ENCODE results near the gene STXBP2. TPM values are rescaled to one million over a fixed set of nuclear protein-coding genes. Genes with fewer than 3 reads are reported as not detected.

The STXBP2 gene
- total RNA-seq, 4 donors from 2014 or later = 2.4 to 10.3 (median 8.2) TPM; not detected in 1

- TF ChIP-seq POLR2A (IDR thresholded peaks at IDR 0.05) = no peak
- no peak for TF ChIP-seq CTCF (IDR thresholded peaks at IDR 0.05)
- intact Hi-C loops (cut with DNase I; ENCODE audit: low total_unique reads) = no loop called here
- no peak for DNase-seq
- no peak within 1 kb of the TSS for H3K4me3 ChIP-seq
- no peaks in the 10 kb centered on the region for H3K27me3 ChIP-seq
- H3K4me1 ChIP-seq = no peaks in the 10 kb centered on the region
- no peak within 1 kb of the TSS for H3K27ac ChIP-seq
- no peaks in the 10 kb centered on the region for H3K9me3 ChIP-seq
- H3K36me3 ChIP-seq = no peaks in the 10 kb centered on the region
These were observed 31.9 kb downstream of the STXBP2 start, which contains the start of gene RETN for GRCh38 chr19:7668842-7669241. TSS of gene RETN (plus strand) at chr19:7669049. CDS start at chr19:7669327, 278 bp downstream.

GRCh38 chr19:7669641-7670040 lies 32.7 kb downstream of the STXBP2 start:
- TF ChIP-seq POLR2A (IDR thresholded peaks at IDR 0.05) = no peak
- TF ChIP-seq CTCF (IDR thresholded peaks at IDR 0.05) = no peak
- Histone ChIP-seq H3K27ac (no peak overlapping the region), H3K36me3 (no peaks in the 10 kb centered on the region), H3K4me3 (no peak overlapping the region), H3K4me1 (no peaks in the 10 kb centered on the region), H3K9me3 (no peaks in the 10 kb centered on the region), H3K27me3 (no peaks in the 10 kb centered on the region)
- no peak for DNase-seq
- intact Hi-C loops (cut with DNase I; ENCODE audit: low total_unique reads) = no loop called here

- intact Hi-C loops (cut with DNase I; ENCODE audit: low total_unique reads) = no loop called here
- TF ChIP-seq CTCF (IDR thresholded peaks at IDR 0.05) = no peak
- no peak for TF ChIP-seq POLR2A (IDR thresholded peaks at IDR 0.05)
- H3K4me1 ChIP-seq = no peaks in the 10 kb centered on the region
- H3K4me3 ChIP-seq = no peak overlapping the region
- DNase-seq = no peak
- H3K9me3 ChIP-seq = no peaks in the 10 kb centered on the region
- H3K27me3 ChIP-seq = no peaks in the 10 kb centered on the region
- no peaks in the 10 kb centered on the region for H3K36me3 ChIP-seq
- H3K27ac ChIP-seq = no peak overlapping the region
These were observed 33.4 kb downstream of the STXBP2 start for GRCh38 chr19:7670150-7670783.

- Histone ChIP-seq H3K27me3 (no peaks in the 10 kb centered on the region), H3K4me1 (no peaks in the 10 kb centered on the region), H3K27ac (no peak overlapping the region), H3K9me3 (no peaks in the 10 kb centered on the region), H3K4me3 (no peak overlapping the region), H3K36me3 (no peaks in the 10 kb centered on the region)
- DNase-seq = no peak
- intact Hi-C loops (cut with DNase I; ENCODE audit: low total_unique reads) = no loop called here
- TF ChIP-seq CTCF (IDR thresholded peaks at IDR 0.05) (no peak), POLR2A (IDR thresholded peaks at IDR 0.05) (no peak)
These were observed 33.9 kb downstream of the STXBP2 start for GRCh38 chr19:7670790-7671189.

- no peaks in the 10 kb centered on the region for H3K4me1 ChIP-seq
- no peak overlapping the region for H3K4me3 ChIP-seq
- DNase-seq = no peak
- H3K27ac ChIP-seq = no peak overlapping the region
- intact Hi-C loops (cut with DNase I; ENCODE audit: low total_unique reads) = no loop called here
- H3K36me3 ChIP-seq = no peaks in the 10 kb centered on the region
- no peak for TF ChIP-seq POLR2A (IDR thresholded peaks at IDR 0.05)
- no peaks in the 10 kb centered on the region for H3K27me3 ChIP-seq
- no peaks in the 10 kb centered on the region for H3K9me3 ChIP-seq
These were observed 35.6 kb downstream of the STXBP2 start for GRCh38 chr19:7672522-7672921.

Data from uterus (tissue), 4 donors.